GM12873 (cell line): ENCODE data around the gene HLA-DRA.

Experiments used
- TF ChIP-seq, protein P1 (sequence below): IDR thresholded peaks from 2 replicates; pipeline ENCODE4 v1.5.1; 2012; ENCODE audit warnings: low read depth, mild to moderate bottlenecking, moderate library complexity, low read length, control low read depth; ENCODE audit not compliant: insufficient read depth; ENCODE audit errors: missing control alignments

HLA-DRA gene

DNA sequence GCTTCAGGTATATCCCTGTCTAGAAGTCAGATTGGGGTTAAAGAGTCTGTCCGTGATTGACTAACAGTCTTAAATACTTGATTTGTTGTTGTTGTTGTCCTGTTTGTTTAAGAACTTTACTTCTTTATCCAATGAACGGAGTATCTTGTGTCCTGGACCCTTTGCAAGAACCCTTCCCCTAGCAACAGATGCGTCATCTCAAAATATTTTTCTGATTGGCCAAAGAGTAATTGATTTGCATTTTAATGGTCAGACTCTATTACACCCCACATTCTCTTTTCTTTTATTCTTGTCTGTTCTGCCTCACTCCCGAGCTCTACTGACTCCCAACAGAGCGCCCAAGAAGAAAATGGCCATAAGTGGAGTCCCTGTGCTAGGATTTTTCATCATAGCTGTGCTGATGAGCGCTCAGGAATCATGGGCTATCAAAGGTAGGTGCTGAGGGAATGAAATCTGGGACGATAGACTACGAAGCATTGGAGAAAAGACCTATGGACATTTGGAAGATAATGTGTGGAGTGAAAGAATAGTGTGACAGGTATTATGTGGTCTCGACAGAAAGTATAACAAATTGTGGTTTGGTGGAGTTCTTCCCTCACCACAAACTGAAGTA lies at the start of gene HLA-DRA:
Gene HLA-DRA, plus strand, starts transcription at position 286 of the 613 bp plus-strand sequence. Its CDS starts 64 bp downstream, at position 350.
- TF ChIP-seq, protein P1, sequence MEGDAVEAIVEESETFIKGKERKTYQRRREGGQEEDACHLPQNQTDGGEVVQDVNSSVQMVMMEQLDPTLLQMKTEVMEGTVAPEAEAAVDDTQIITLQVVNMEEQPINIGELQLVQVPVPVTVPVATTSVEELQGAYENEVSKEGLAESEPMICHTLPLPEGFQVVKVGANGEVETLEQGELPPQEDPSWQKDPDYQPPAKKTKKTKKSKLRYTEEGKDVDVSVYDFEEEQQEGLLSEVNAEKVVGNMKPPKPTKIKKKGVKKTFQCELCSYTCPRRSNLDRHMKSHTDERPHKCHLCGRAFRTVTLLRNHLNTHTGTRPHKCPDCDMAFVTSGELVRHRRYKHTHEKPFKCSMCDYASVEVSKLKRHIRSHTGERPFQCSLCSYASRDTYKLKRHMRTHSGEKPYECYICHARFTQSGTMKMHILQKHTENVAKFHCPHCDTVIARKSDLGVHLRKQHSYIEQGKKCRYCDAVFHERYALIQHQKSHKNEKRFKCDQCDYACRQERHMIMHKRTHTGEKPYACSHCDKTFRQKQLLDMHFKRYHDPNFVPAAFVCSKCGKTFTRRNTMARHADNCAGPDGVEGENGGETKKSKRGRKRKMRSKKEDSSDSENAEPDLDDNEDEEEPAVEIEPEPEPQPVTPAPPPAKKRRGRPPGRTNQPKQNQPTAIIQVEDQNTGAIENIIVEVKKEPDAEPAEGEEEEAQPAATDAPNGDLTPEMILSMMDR: no peak

DNA sequence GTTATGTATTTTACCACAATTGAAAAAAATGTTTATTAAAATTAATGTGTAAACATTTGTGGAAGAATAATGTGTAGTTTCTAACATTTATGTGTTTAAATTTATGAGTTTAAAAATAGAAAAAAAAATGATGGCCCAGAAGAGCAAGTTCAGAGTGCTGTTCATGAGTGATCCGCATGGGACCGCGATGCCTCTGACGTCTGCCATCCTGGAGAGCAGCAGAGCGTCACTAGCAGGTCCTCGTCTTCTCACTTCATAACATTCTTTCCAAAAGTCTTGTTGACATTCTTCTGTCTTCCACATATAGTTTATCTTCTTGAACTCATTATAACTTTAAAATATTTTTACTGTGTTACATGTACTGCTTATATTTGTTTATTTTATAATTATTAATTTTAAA lies 48.2 kb upstream of the HLA-DRA start:
- TF ChIP-seq, protein P1: no peak

DNA sequence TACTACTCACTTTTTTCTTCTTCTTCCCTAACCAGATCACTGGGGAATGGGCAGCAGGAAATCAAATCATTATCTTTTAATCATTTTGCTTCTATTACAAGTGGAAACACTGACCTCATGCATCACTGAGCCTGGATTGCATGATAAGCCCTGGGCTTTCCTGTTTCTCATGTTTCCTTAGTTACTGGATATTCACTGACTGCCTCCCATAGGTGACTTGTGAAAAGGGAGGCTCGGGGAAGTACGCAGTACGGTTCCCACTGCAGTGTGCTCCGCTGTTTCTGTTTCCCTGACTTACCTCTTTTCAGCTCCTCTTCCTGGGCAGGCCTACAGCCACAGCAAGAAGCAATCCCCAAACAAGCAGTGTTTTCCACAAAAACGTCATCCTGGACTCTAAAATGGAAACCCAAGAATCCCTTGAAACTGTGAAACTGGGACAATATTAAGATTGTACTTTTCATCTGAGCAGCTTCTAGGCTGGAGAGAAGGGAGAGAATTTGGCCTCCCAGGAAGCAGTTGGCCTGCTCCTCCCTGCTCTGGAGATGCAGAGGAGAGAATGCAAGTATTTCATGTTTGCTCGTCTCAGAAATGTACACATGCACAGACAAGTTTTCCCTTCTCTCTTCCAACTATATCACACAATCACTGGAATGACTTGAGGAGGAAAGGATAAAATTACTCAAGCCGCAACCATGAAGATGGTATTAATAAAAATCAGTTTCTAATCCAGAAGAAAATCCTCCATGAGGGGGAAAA lies 45.8 kb upstream of the HLA-DRA start:
- TF ChIP-seq, protein P1: no peak

DNA sequence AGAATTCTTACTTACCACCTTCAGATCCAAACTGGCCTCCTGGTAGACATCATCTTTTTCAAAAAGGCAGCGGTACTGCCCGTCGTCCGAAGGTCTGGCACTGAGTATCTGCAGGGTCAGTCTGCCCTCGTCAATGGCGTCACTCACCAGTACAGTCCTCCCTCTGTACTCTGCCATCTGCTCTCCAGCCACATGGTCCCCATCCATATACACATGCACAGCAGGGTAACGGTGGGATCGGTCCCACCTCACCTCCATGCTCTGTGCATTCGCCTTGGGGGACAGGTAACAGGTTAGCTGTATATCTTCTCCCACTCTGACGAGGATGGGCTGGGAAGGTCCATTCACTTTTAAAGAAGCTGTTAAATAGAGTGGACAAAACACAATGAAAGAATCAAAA lies 43.7 kb upstream of the HLA-DRA start:
- TF ChIP-seq, protein P1: no peak

DNA sequence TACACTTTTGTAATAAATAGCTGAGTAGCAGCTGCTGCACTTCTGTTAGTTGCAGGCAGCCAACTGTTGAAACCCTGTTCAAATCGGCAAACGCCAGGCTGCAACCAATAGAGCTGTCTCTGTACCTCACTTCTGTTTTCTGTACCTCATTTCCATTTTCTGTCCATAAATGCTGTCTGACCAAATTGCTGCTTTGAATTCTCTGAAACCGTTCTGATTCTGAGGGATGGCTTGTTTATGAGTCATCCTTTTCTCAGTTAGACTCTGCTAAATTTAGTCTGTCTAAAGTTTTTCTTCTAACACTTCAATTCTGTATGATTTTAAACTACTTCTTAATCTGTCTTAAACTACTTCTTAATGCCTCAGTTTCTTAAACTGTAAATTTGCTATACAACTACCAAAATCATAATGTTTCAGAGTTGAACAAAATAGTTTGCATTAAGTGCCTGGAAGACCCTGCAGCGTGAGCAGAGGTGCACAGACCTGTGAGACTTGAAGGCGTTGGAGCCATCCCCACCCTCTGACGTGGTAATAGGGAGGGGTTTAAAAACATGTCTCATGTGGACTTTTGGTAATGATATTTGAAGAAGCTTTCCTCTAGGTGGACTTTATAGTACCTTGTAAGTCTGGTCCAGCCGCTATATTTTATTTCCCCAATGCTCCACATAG lies 42.3 kb upstream of the HLA-DRA start:
- TF ChIP-seq, protein P1: no peak

DNA sequence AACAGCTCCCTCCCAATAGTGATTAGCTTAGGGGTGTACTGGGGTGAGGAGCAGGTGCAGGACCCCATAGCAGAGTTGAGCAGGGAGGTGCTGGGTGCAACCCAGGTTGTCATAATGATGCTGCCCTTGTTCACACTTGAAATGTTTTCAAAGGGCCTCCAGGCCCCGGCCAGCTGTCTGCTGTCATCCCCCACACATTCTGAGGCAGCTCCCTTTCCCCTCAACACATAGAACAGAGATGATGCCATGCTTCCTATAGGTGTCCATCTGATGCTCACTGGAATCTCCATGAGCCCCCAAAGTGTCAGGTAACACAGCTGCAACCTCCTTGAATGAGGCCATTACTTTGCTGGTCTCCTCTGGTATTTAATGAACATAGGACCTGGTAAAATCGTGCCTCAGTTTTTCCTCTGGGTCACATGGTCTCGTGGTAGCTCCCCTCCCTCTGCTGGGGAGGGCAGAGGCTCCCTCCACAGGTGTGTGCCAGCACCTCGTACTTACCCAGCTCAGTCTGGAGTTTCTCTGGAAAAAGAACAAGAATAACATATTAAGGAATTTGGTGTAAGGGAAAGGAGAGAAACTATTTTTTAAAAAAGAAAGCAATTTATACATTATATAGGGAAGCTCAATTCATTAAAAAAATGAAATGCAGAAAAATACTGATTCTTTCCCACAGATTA lies 38.3 kb upstream of the HLA-DRA start:
- TF ChIP-seq, protein P1: no peak

DNA sequence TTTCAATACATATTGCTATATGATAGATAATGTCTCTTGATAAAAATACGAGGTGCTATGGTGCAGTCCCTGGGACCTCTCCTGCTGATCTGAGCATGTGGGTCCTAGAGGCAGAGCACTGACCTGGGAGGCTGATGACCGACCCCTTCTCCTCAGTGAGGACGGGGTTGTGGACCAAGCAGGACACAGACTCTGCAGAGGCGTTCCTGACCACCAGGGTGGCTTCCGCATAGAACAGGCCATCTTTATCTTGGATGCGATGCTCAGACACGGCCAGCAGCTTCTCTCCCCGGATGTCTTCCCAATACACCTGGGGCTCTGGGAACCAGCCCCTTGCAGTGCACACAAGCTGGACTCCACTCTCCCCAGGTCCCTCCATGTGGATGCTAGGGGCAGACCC lies 36.9 kb upstream of the HLA-DRA start:
- TF ChIP-seq, protein P1: no peak
